Measurements from ENCODE around the gene ERAS. TPM values are rescaled to one million over a fixed set of nuclear protein-coding genes. Genes with fewer than 3 reads are reported as not detected.
A peak's percentile ranks its signal among the peaks of the same experiment; 100 is the strongest.

The ERAS gene
- total RNA-seq, 1 donor from 2014 or later, result not detected

- DNase-seq (ENCODE audit: low read depth), result no peak
- Histone ChIP-seq H3K4me3 (ENCODE audit: low read depth, low read length) (no peak overlapping the region), H3K36me3 (ENCODE audit: control insufficient read depth, insufficient read depth, low read length) (no peaks in the 10 kb centered on the region), H3K27me3 (ENCODE audit: control insufficient read depth, insufficient read depth, low read length) (peaks cover 21% of the 10 kb centered on the region)
- no peak for TF ChIP-seq CTCF (IDR thresholded peaks at IDR 0.05; ENCODE audit: insufficient read depth, low read length, poor library complexity, severe bottlenecking)
These were observed 5.0 kb downstream of the ERAS start for GRCh38 chrX:48831136-48831908.

- no peak overlapping the region for H3K4me3 ChIP-seq (ENCODE audit: low read depth, low read length)
- no peak for DNase-seq (ENCODE audit: low read depth)
- H3K36me3 ChIP-seq (ENCODE audit: control insufficient read depth, insufficient read depth, low read length), result no peaks in the 10 kb centered on the region
- no peak for TF ChIP-seq CTCF (IDR thresholded peaks at IDR 0.05; ENCODE audit: insufficient read depth, low read length, poor library complexity, severe bottlenecking)
- peaks cover 15% of the 10 kb centered on the region for H3K27me3 ChIP-seq (ENCODE audit: control insufficient read depth, insufficient read depth, low read length)
These were observed 5.6 kb downstream of the ERAS start for GRCh38 chrX:48831909-48832291.

GRCh38 chrX:48833542-48834138 is 7.3 kb downstream of the ERAS start:
- DNase-seq (ENCODE audit: low read depth), result no peak
- no peak overlapping the region for H3K4me3 ChIP-seq (ENCODE audit: low read depth, low read length)
- no peak for TF ChIP-seq CTCF (IDR thresholded peaks at IDR 0.05; ENCODE audit: insufficient read depth, low read length, poor library complexity, severe bottlenecking)

GRCh38 chrX:48834383-48834709 is 8.0 kb downstream of the ERAS start:
- Histone ChIP-seq H3K27me3 (ENCODE audit: control insufficient read depth, insufficient read depth, low read length) (peaks cover 8% of the 10 kb centered on the region), H3K36me3 (ENCODE audit: control insufficient read depth, insufficient read depth, low read length) (no peaks in the 10 kb centered on the region), H3K4me3 (ENCODE audit: low read depth, low read length) (no peak overlapping the region)
- DNase-seq (ENCODE audit: low read depth), result no peak
- TF ChIP-seq CTCF (IDR thresholded peaks at IDR 0.05; ENCODE audit: insufficient read depth, low read length, poor library complexity, severe bottlenecking), result no peak

More at GRCh38 chrX:48833542-48834138, 7.3 kb downstream of the ERAS start:
- Histone ChIP-seq H3K36me3 (ENCODE audit: control insufficient read depth, insufficient read depth, low read length) (no peaks in the 10 kb centered on the region), H3K27me3 (ENCODE audit: control insufficient read depth, insufficient read depth, low read length) (peaks cover 8% of the 10 kb centered on the region)

GRCh38 chrX:48835524-48836329 is 9.4 kb downstream of the ERAS start, which contains the start of gene PCSK1N:
TSS of gene PCSK1N (minus strand) at chrX:48835610. CDS start at chrX:48835532, 78 bp downstream.
- peaks cover 8% of the 10 kb centered on the region for H3K27me3 ChIP-seq (ENCODE audit: control insufficient read depth, insufficient read depth, low read length)
- peak; percentile 14 for DNase-seq (ENCODE audit: low read depth)
- H3K4me3 ChIP-seq (ENCODE audit: low read depth, low read length), result peak within 1 kb of the TSS; percentile 51
- H3K36me3 ChIP-seq (ENCODE audit: control insufficient read depth, insufficient read depth, low read length), result no peaks in the 10 kb centered on the region
- no peak for TF ChIP-seq CTCF (IDR thresholded peaks at IDR 0.05; ENCODE audit: insufficient read depth, low read length, poor library complexity, severe bottlenecking)
